Neural cell (in vitro differentiated cells): ENCODE measurements around the gene RELA. TPM values are rescaled to one million over a fixed set of nuclear protein-coding genes. Genes with fewer than 3 reads are reported as not detected.
A peak's percentile ranks its signal among the peaks of the same experiment; 100 is the strongest.

Experiments used
- H2AFZ ChIP-seq: fragments of 200-600, 300-800 bp; sonication (generic), shearing (Covaris generic); 2 replicates; pipeline ENCODE4 v1.6.0; 2014; ENCODE audit warnings: low read depth, mild to moderate bottlenecking, antibody characterized with exemption, low read length, moderate library complexity
- H3F3A ChIP-seq: fragments of 200-600 bp; shearing (Covaris generic); 2 replicates; pipeline ENCODE4 v1.6.1; 2016; ENCODE audit warnings: mild to moderate bottlenecking, moderate library complexity, mixed read lengths, antibody characterized with exemption, low read length; ENCODE audit not compliant: insufficient read depth, poor library complexity, severe bottlenecking
- H3K27ac ChIP-seq: fragments of 200-600, 300-800 bp; sonication (generic), shearing (Covaris generic); 2 replicates; pipeline ENCODE4 v1.5.1; 2014; ENCODE audit warnings: mild to moderate bottlenecking, low read length, moderate library complexity
- H3K27me3 ChIP-seq: fragments of 300-800, 200-600 bp; sonication (generic), shearing (Covaris generic); 2 replicates; pipeline ENCODE4 v1.6.0; 2014; ENCODE audit warnings: mild to moderate bottlenecking, low read depth, low read length, moderate library complexity; ENCODE audit not compliant: insufficient read depth
- H3K36me3 ChIP-seq: fragments of 300-800, 200-600 bp; sonication (generic), shearing (Covaris generic); 2 replicates; pipeline ENCODE4 v1.5.1; 2014; ENCODE audit warnings: mild to moderate bottlenecking, antibody characterized with exemption, low read length, moderate library complexity; ENCODE audit not compliant: insufficient read depth
- H3K4me2 ChIP-seq: fragments of 300-800, 200-600 bp; sonication (generic), shearing (Covaris generic); 2 replicates; pipeline ENCODE4 v1.6.0; 2014; ENCODE audit warnings: mild to moderate bottlenecking, low read length
- H3K4me3 ChIP-seq: fragments of 300-800, 200-600 bp; sonication (generic), shearing (Covaris generic); 2 replicates; pipeline ENCODE4 v1.5.1; 2014; ENCODE audit warnings: mild to moderate bottlenecking, low read length, moderate library complexity
- H3K79me2 ChIP-seq: fragments of 200-600 bp; shearing (Covaris generic); replicated peaks from 2 replicates; pipeline ENCODE4 v1.6.0; 2014; ENCODE audit warnings: mild to moderate bottlenecking, low read length, moderate library complexity; ENCODE audit not compliant: insufficient read depth
- H3K9ac ChIP-seq: fragments of 300-800, 200-600 bp; sonication (generic), shearing (Covaris generic); 2 replicates; pipeline ENCODE4 v1.6.1; 2016; ENCODE audit warnings: mild to moderate bottlenecking, low read length, mixed read lengths
- H3K9me2 ChIP-seq: fragments of 200-600 bp; shearing (Covaris generic); 2 replicates; pipeline ENCODE4 v1.6.1; 2016; ENCODE audit warnings: mild to moderate bottlenecking, low read length, mixed read lengths; ENCODE audit not compliant: insufficient read depth
- H3K9me3 ChIP-seq: fragments of 200-600, 300-800 bp; sonication (generic), shearing (Covaris generic); 2 replicates; pipeline ENCODE4 v1.6.1; 2016; ENCODE audit warnings: mild to moderate bottlenecking, mixed run types, low read length, moderate library complexity, mixed read lengths
- H4K20me1 ChIP-seq: fragments of 200-600 bp; shearing (Covaris generic); 2 replicates; pipeline ENCODE4 v1.6.1; 2016; ENCODE audit warnings: mild to moderate bottlenecking, mixed run types; ENCODE audit not compliant: insufficient read depth
- EP300 ChIP-seq: fragments of 450-650 bp; conservative IDR thresholded peaks from 2 replicates; pipeline ENCODE4 v1.6.1; 2014; ENCODE audit warnings: antibody characterized with exemption, mild to moderate bottlenecking, moderate library complexity; ENCODE audit not compliant: poor library complexity, severe bottlenecking
- EZH2 ChIP-seq: fragments of 200-600, 300-800 bp; shearing (Covaris generic), sonication (generic); IDR thresholded peaks from 2 replicates; pipeline ENCODE4 v1.6.1; 2014; ENCODE audit warnings: antibody characterized with exemption, low read length, borderline replicate concordance, mild to moderate bottlenecking; ENCODE audit not compliant: insufficient read depth, poor library complexity, severe bottlenecking
- MXI1 ChIP-seq: fragments of 450-650 bp; conservative IDR thresholded peaks from 2 replicates; pipeline ENCODE4 v1.6.1; 2014; ENCODE audit warnings: antibody characterized with exemption, mild to moderate bottlenecking; ENCODE audit not compliant: poor library complexity, severe bottlenecking
- POLR2AphosphoS5 ChIP-seq: IDR thresholded peaks from 2 replicates; pipeline ENCODE4 v1.6.1; 2012
- RAD21 ChIP-seq: fragments of 450-650 bp; conservative IDR thresholded peaks from 2 replicates; pipeline ENCODE4 v1.6.1; 2014; ENCODE audit warnings: antibody characterized with exemption, mild to moderate bottlenecking, moderate library complexity
- SMC3 ChIP-seq: fragments of 450-650 bp; conservative IDR thresholded peaks from 2 replicates; pipeline ENCODE4 v1.6.1; 2014; ENCODE audit warnings: antibody characterized with exemption, mild to moderate bottlenecking, moderate library complexity; ENCODE audit not compliant: poor library complexity
- TAF1 ChIP-seq: IDR thresholded peaks from 2 replicates; pipeline ENCODE4 v1.6.1; 2012; ENCODE audit warnings: low read depth
- polyA plus RNA-seq: library from polyadenylated mRNA; depleted of rRNA; stranded (reverse); fragments of >200 nt; gene quantifications from 2 replicates; pipeline ENCODE4 v1.2.3, GENCODE V29; 2014
- TF ChIP-seq, protein P1 (sequence below): IDR thresholded peaks from 2 replicates; pipeline ENCODE4 v1.6.1; 2012; ENCODE audit warnings: borderline replicate concordance
- TF ChIP-seq, protein P2 (sequence below): fragments of 450-650 bp; IDR thresholded peaks from 2 replicates; pipeline ENCODE4 v1.5.1; 2014; ENCODE audit warnings: antibody characterized with exemption, mild to moderate bottlenecking, moderate library complexity; ENCODE audit not compliant: poor library complexity, severe bottlenecking

Gene RELA
- polyA plus RNA-seq, 1 donor from 2014 or later, result 19.3 TPM

DNA sequence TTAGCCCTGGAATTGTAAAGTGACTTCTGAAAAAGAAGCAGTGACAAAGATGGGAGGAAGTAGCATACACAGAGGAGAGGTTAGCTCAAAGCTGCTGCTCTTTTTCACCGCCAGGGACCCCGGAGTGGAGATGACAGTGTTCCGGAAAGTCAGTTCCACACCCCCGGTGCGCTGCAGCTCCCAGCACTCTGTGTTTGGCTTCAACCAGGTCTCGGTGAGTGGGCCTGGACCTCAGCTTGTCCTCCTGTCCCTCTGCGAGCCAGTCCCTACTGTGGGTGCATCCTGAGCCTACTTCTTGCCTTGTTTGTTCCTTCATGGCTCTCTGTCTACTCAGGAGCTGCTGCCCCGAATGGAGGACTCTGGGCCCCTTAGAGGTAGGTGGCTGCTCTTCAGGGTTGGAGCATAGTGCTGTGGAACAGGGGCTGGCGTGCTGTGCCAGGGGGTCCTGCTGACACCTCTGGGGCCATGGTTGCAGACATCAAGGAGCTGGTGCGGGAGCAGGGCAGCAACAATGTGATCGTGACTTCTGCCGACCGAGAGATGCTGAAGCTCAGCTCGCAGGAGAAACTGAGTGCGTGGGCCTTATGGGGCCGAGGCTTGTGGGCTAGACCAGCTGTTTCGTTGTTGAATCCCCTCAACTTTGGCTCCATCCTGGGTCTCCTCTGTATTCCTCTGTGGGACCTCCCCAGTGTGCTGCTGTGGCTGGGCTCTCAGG, 45.4 kb downstream of the RELA start:
- Histone ChIP-seq H3K27me3 (no peaks in the 10 kb centered on the region), H4K20me1 (no peaks in the 10 kb centered on the region), H3K27ac (no peak overlapping the region), H2AFZ (no peak overlapping the region), H3K36me3 (no peaks in the 10 kb centered on the region), H3K4me2 (peak overlapping the region; percentile 84), H3F3A (no peaks in the 10 kb centered on the region), H3K9me2 (no peaks in the 10 kb centered on the region), H3K79me2 (peaks cover 18% of the 10 kb centered on the region), H3K9ac (peak overlapping the region; percentile 76), H3K4me3 (peak overlapping the region; percentile 81), H3K9me3 (no peaks in the 10 kb centered on the region)
- TF ChIP-seq SMC3 (no peak), POLR2AphosphoS5 (no peak), MXI1 (no peak), TAF1 (no peak), RAD21 (no peak)
- TF ChIP-seq, protein P1, sequence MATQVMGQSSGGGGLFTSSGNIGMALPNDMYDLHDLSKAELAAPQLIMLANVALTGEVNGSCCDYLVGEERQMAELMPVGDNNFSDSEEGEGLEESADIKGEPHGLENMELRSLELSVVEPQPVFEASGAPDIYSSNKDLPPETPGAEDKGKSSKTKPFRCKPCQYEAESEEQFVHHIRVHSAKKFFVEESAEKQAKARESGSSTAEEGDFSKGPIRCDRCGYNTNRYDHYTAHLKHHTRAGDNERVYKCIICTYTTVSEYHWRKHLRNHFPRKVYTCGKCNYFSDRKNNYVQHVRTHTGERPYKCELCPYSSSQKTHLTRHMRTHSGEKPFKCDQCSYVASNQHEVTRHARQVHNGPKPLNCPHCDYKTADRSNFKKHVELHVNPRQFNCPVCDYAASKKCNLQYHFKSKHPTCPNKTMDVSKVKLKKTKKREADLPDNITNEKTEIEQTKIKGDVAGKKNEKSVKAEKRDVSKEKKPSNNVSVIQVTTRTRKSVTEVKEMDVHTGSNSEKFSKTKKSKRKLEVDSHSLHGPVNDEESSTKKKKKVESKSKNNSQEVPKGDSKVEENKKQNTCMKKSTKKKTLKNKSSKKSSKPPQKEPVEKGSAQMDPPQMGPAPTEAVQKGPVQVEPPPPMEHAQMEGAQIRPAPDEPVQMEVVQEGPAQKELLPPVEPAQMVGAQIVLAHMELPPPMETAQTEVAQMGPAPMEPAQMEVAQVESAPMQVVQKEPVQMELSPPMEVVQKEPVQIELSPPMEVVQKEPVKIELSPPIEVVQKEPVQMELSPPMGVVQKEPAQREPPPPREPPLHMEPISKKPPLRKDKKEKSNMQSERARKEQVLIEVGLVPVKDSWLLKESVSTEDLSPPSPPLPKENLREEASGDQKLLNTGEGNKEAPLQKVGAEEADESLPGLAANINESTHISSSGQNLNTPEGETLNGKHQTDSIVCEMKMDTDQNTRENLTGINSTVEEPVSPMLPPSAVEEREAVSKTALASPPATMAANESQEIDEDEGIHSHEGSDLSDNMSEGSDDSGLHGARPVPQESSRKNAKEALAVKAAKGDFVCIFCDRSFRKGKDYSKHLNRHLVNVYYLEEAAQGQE, result no peak

DNA sequence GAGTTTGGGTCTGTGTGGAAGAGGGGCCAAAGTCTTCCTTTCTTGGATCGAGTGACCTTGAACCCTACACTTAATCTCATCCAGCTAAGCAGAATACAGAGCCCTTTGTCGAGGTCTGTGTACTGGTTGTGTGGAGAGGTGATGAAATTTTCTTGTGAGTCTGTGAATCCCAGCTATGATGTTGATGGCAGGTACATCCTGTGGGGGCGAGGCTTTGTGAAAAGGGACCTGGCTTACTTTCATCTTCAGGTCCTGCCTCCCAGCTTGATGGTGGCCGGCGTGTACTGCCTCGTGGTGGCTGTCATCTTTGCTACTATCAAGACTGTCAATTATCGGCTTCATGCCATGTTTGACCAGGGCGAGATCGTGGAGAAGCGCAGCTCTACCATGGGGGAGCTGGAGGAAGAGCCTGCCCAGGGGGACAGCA, 46.1 kb downstream of the RELA start:
- peak overlapping the region; percentile 81 for H3K4me3 ChIP-seq
- H2AFZ ChIP-seq, result no peak overlapping the region
- H3K4me2 ChIP-seq, result peak overlapping the region; percentile 84
- H3K36me3 ChIP-seq, result no peaks in the 10 kb centered on the region
- H4K20me1 ChIP-seq, result no peaks in the 10 kb centered on the region
- H3F3A ChIP-seq, result no peaks in the 10 kb centered on the region
- peak overlapping the region; percentile 76 for H3K9ac ChIP-seq
- no peaks in the 10 kb centered on the region for H3K9me3 ChIP-seq
- H3K79me2 ChIP-seq, result peaks cover 18% of the 10 kb centered on the region
- no peaks in the 10 kb centered on the region for H3K9me2 ChIP-seq
- no peaks in the 10 kb centered on the region for H3K27me3 ChIP-seq
- H3K27ac ChIP-seq, result no peak overlapping the region
- no peak for TF ChIP-seq RAD21
- no peak for TF ChIP-seq SMC3
- TF ChIP-seq TAF1, result no peak
- TF ChIP-seq MXI1, result no peak
- TF ChIP-seq, protein P2, sequence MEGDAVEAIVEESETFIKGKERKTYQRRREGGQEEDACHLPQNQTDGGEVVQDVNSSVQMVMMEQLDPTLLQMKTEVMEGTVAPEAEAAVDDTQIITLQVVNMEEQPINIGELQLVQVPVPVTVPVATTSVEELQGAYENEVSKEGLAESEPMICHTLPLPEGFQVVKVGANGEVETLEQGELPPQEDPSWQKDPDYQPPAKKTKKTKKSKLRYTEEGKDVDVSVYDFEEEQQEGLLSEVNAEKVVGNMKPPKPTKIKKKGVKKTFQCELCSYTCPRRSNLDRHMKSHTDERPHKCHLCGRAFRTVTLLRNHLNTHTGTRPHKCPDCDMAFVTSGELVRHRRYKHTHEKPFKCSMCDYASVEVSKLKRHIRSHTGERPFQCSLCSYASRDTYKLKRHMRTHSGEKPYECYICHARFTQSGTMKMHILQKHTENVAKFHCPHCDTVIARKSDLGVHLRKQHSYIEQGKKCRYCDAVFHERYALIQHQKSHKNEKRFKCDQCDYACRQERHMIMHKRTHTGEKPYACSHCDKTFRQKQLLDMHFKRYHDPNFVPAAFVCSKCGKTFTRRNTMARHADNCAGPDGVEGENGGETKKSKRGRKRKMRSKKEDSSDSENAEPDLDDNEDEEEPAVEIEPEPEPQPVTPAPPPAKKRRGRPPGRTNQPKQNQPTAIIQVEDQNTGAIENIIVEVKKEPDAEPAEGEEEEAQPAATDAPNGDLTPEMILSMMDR, result no peak
- TF ChIP-seq, protein P1, result no peak
- TF ChIP-seq EP300, result no peak
- no peak for TF ChIP-seq EZH2
- TF ChIP-seq POLR2AphosphoS5, result no peak
